T-helper 22 cell (primary cell): ENCODE data around the gene CCNI2.

ENCODE experiments used
- DNase-seq: peaks from one replicate; pipeline ENCODE4 v3.0.0-alpha.2; 2020; ENCODE audit warnings: low read depth

CCNI2 gene

DNA sequence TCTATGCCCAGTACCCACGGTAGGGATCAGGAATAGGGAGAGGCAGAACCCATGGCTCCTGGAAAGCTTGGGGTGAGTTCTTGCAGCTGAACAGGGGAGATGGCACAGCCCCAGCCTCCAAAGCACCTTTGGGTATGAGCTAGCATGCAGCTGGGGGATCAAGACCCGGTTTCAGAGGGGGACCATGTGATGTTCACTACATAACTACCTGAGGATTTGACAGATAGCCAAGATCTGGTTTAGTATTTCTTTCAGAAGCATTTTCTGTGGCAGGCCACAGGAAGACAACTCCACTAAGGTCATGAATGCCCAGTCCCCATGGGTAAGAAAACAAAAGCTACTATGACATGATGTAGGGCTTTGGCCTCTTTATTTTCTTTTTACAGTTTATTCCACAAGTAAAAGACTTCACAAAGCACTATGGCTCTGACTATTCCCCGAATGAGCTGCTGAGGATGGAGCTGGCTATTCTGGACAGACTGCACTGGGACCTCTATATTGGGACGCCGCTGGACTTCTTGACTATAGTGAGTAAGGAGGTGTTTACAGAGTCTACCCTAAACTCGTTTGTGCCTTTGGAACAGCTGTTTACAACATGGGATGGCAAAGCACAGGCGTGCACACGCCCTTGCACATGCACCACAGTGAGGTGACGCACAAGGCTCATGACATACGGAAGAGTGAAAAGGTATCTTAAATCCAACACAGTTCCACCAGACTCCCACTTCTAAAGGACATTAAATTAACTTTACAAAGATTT is 3.4 kb downstream of the CCNI2 start:
- no peak for DNase-seq

DNA sequence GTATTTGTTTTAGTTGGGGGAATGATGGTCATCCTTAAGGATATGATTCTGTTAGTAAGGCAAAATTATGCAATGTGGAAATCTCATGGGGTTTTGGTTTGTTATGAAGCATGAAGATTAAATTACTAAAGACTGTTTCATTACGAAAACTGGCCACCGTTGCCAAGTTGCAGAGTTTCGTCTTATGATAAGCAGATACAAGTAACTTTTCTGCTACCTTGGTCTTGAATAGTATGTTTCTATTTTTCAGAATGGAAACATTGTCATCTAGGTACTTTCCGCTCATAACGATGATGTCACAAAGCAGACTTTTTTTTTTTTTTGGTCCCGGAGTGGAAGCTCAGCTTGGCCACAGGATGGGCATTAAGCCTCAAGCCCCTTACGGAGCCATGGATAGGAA is 4.2 kb downstream of the CCNI2 start:
- no peak for DNase-seq

DNA sequence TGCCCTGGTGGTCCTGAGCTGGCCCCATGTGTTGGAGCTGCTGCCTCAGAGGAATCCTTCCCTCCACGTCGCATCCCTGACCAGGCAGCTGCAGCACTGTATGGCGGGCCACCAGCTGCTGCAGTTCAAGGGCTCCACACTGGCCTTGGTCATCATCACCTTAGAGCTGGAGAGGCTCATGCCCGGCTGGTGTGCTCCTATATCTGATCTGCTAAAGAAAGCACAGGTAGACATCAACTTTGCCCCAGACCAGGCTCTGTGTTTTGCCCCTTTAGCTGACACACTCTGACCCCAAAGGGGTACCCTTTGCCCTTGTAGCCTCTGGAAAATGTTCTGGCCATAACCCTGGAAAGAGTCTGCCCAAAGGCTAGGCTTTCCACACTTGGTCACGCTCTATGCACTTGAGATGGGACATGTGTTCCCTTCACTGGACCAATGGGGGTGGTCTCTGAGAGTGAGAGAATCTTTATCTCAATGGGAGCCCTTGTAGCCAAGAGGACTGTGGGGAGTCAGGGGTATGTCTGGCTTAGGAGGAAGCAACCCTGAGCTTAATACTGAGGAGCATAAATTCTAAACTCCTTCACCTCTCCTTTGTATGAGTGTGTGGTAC is 4.8 kb downstream of the CCNI2 start:
- no peak for DNase-seq

DNA sequence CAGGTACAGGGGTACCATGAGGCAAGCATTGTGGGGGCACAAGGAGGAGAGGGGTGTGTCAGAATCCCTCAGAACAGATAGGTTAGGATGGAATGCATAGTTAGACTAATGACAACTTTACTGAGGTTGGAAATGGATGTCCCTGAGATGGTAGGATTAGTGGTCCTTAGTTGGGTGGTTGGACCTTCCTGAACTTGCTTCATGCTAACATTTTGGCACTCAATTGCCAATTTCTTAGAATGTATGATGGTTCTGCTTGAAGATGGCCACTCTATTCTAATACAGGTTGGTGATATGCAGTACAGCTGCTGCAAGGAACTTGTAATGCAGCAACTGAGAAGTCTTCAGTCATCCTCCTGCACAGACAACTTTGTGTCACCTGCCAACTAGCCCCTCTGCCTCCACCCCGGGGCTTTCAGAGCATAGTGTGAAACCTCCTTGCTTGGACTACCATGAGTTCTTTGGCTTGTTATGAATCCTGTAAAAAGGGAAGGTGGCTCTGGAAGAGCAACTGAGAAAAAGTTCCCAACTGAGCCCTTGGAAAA is 5.4 kb downstream of the CCNI2 start:
- DNase-seq = no peak

DNA sequence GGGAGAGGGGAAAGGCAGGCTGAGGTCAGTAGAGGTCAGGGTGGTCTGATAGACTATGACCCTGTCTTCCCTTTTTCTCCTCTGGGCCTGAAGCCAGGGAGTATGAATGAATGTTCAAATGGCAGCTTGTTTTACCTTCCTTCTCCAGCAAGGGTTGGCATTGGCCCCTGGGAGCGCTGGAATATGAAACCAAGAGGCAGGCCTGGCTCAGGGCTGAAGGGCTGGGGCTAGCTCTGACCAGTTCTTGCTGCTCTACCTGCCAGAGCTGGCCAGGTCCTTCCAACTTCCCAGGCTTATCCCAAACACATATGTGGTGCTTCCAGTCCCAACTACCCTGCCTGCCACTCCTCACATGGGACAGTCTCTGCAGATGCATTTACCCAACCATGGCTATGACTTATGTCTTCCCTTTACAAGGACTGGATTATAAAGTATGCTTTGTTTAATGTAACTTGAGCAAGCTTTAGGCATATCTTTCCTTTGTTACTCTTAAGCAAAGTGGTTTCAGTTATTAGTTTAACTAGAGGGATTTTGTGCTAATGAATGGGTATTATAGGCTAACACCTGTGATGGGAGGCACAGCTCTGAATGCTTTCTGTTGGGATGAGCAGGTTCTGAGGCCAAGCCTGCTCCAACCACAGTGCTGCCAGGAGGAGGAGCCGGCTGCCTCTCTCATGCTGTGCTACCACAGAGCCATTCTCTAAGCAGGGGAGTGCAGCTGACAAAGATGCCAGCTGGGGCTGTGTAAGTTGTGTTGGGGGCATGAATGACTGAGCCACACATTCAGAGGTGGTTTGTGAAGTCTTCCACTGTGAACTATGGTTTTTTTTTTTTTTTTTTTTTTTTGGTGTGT is 6.1 kb downstream of the CCNI2 start:
- DNase-seq = no peak

DNA sequence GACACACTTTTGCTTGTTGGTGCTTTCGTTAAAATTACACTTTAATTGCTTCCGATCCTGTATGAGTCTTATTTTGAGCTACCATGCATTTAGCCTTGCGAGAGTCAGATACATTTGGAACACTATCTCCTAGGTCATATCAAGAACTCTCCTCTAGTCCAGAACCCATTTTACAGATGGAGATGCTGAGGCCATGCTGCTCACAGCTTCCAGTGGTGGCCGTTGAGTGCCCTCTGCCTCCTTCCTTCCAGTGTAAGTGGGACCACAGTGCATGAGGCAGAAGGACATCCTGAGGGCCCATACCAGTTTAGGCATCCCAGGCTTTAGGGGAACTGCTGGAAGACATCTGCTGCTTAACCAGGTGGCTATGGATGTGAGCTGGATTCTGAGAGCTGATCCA is 6.9 kb downstream of the CCNI2 start:
- no peak for DNase-seq

DNA sequence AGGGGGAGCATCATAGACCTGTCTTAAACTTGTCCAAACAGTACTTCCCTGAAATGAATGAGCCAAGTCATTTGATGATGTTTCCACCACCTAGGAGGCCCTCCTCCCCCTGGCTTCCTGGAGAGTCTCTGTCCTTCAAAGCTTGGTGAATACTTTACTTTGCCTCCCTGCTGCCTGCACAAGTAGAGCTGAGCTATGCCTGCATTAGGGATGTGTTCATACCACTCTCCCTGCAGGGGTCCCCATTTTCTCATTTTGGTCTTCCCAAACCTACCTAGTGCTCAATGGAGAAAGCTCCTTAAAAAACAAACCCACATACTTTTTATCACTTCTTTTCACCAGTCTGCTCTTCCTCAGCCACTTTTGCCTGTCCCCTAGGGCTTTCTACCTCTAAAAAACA is 7.7 kb downstream of the CCNI2 start:
- DNase-seq = no peak

DNA sequence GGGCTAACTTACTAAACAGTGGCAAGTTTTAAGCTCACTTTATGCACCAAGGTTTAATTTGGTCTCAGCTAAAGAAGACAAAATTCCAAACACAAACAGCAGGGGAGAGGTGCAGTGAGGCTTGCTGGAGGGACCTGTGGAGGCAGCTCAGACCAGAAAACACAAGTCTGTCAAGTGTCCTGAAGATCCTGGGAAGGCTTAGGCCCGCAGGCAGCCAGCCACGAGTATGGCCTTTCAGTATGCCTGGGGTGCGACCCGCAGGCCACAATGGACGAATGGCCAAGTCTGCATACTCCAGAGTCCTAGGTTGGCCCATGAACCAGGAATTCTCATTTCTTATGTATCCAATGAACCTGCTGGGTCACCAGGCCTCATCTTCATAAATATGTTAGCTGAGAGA is 9.3 kb downstream of the CCNI2 start:
- no peak for DNase-seq

DNA sequence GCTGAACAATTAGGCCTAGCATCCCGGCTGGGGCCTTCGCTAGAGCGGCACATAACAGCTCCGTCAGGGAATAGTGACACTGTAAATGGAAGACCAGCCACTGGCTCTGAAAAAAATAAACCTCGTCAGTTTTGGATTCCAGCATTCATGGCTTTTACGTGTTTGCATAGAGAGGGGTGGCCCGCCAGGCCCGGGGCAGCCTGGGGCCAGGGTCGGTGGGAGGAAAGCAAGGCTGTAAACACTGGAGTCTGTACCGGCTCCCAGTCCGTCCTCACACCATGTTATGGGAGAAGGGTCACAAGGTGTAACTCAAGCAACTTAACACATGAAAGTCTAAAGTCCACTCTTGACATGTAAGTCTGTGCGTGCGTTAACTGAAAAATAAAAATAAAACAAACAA is 11.2 kb downstream of the CCNI2 start:
- DNase-seq = no peak

DNA sequence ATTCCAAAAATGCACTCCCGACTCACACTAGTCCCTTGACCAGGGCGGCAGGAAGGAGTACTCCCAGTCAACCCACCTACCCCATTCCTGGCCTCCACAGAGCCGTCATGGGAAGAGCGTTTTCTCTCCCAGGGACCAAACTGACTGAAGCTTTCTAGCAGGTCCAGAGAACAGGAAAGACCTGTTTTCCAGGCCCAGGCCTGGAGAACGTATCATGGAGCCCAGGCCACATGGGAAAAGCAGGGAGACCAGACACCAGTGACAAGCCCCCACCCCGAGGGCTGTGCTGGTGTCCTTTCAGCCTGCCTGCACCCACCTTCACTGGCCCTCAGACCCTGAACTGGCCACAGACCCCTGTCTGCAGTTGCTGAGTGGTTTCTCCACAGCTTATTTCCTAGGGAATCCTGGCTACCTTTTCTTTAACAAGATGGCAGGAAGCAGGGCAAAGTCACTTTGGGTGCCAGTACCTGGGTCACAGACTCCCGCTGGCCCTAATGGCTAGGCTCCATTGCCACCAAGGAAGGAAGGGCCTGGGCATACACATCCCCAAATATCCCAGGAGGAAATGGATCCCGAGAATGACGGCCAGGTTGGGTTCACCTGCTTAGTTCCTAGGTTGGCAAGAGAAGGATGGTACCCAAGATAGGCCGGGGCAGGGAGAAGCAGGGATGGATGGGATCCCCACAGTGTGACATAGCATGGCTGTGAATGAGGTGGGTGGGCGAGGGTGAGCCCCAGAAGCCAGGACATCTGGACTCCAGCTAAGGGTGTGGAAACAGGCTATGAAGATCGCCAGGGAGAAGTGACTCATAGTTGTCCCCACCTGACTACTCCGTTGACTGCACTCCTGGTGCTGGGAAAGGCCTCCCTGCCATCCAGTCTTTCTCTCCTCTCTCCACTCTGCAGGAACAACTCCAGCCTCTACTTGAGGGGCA is 12.2 kb downstream of the CCNI2 start:
- DNase-seq = no peak

DNA sequence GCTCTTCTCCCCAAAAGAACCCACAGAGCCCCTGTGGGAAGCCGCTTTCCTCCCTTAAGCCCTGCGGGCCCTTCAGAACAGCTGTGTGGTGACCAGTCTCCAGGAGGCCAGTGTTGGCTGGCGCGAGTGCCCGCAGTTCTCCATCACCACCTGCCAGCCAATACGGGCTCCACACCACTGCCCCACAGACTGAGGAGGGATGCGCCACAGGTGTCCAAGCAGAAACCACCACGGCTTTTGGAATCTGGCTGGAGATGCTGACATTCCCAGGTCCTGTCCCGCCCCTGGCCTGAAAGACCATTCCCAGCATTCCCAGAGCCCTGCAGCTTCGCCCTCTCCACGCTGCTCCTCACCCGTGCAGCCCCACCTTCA is 12.8 kb downstream of the CCNI2 start:
- no peak for DNase-seq

DNA sequence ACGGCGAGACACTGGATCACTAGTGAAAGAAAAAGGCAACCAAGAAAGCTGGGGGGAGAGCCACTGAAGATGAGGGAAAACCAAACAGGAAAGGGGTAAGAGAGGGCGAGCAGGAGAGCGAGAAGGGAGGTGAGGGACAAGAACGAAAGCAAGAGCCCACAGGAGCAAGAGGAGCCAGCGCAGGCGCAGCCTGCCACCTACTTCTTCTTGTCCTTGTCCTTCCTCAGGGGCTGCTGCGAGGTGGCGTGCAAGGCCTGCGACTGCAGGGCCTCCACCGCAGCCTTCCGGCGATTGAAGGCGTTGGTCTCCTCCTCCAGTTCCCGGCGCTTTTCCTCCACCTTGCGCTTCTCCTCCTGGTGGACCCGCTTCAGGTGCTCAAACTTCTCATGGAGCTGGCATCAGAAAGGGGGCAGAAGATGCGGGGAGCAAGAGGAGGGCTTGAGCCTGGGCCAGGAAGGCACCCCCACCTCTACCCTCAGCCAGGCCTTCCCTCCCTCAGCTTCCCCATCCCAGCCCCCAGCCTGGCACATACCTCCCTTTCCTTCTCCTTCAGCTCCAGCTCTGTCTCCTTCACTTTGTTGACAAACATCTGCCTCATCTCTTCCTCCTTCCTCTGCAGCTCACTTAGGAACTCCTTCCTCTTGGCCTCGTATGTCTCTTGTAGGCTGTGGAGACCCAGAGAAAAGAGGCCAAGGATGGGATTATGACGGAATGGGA is 13.5 kb downstream of the CCNI2 start:
- DNase-seq = no peak

DNA sequence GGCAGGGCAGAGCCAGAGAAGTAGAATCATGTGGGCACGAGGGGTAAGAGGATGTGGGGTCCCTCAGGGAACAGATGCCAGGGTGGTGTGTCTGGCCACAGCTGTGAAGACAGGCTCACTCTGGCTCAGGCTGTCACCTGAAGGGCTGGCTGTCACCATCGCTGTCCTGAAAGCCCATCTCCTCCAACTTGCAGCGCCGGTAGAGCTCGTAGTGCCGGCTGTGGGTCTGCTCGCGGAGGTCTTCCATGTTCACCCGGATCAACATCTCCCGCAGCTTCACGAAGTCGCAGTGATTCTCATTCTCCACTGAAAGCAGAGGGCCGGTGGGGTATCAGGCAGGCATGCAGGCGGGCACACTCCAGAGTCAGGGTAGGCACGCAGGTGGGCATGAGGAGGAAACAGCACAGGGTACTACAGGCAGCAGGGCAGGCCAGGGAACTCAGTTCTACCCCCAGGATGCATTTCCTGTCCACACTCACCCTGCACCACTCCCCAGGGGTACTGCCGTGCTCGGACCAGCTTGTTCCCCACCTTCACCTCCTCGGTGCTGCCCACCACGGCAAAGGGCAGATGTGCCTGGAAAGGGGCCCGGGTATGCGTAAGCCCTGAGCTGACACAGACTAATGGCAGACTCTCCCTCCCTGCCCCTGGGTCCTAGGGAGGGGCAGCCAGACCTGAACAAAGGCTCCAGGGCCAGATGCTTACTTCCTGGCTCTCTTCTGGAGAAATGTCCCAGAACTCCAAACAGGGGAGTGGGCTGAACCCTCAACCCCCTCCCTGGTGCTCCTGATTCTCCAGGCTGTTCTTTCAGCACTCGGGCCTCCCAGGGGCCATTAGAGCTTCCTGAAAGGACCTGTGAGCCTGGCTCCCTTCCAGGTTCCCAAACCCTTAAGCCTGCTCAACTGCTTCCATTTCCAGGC is 14.4 kb downstream of the CCNI2 start:
- DNase-seq = no peak

DNA sequence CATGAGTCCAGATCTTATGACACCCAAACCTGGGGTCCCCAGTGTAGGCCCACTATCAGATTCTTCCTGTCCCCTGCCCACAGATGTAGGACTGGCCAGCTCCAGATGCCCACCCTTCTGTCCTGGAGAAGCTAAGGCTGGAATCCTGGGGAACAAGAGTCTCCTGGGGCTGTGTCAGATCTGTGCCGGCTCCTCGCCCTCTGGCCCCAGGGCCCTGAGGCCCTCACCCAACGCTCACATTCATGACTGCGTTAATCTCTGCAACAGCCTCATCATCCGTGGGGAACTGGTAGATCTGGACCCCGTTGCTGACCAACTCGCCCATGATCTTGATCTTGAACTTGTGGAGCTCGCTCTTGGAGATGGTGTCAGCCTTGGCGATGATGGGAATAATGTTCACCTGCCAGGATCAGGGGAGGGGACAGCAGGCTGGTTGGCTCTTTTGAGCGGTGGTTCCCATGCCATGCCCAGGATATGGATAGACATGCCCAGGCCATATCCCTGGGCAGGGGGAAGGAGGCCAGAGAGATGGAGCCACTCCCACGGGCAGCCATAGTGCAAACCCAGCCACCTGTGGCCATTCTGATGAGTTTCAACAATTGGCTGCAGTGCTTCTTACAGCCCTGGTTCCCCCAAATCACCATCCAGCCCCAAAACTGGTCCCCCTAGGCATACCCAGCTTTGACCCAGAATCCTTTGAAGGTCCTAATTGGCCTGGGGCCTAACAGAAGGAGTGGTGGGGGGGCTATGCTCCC is 15.2 kb downstream of the CCNI2 start:
- DNase-seq = no peak

DNA sequence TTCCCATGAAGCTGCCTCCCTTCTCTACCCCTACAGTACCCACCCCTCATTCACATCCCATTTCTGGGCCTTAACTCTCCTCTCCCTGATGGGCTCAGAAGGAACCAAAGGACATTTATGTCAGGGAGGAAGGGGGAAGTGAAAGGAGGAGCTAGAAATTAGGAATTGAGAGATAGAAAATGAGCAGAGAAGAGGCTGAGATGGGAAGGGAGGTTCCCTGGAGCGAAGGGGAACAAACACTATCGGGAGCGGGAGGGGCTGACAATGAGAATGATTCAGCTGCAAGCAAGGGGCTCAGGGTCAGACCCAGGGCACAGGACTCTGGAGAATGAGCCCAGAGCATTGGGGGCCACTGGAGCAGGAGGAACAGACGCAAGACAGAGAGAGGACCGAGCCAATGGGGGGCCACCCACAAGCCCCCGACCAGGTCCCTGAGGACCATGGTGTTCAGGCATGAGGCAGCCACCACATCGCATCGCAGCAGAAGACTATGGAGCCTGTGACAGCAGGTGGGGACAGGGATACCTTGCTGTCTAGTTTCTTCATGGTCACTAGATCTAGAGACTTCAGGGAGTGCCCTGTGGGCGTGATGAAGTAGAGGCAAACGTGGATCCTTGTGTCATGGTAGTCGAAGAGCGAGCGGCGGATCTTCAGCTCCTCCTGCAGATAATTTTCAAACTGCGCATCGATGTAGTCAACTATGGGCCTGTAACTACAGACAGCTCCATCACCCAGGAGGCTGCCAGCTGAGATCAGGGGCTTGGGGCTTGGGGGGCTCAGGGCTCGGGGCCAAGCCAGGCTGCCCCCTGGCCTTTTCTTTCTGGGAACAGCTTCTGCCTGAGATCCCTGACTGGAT is 16.2 kb downstream of the CCNI2 start:
- DNase-seq = no peak

DNA sequence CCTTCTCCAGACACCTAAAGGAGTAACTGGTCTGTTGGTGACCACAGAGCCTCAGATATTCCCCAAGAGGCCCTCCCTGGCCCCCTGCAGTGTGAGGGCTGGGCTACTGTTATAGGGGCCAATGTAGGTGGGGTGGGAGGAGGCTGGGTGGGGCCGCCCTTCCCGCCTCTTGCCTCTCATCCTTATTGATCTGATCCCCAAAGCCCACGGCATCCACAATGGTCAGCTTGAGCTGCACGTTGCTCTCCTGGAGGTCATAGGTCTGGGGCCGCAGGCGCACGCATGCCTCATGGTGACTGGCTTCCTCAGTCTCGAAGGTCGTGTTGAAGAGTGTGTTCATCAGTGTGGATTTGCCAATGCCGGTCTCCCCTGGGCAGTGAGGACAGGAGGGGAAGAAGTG is 16.8 kb downstream of the CCNI2 start:
- DNase-seq = no peak

DNA sequence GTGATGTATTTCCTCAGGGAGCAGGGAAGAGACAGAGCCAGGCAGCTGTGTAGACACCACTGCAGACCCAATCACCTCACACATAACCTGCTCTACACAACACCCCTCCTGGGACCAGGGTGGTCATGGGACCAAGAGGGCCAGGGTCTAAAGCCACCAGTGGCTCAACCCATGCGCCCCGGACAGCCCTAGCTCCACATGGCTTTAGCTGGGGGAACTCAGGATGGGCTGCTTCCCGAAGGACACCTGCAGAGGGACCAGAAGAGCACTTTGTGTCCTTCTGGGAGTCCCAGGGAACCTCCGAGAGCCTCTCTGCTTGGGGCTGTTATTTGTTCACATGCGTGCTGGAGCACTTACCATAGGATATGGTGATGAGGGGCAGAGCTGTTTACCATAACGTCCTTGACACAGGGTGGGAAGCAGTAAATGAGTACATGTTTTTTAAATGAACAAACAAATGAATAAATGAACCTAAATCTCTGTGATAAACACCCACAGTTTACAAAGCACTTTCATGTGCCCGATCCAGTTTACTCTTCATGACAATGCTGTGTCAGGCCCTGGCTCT is 17.5 kb downstream of the CCNI2 start:
- DNase-seq = no peak
